GM13976 (cell line): ENCODE data around the gene LCK.
"Not testable (repeated sequence)": the region's sequence is repeated elsewhere in the genome, so short reads cannot be mapped to it uniquely, and the experiment has no call there.

Source experiments
- DNase-seq: peaks from one replicate; pipeline ENCODE4 v3.0.0; 2012; ENCODE audit warnings: low spot score
- CTCF ChIP-seq: IDR thresholded peaks from 2 replicates; pipeline ENCODE4 v1.5.1; 2012; ENCODE audit warnings: borderline replicate concordance, mild to moderate bottlenecking; ENCODE audit not compliant: insufficient read depth; ENCODE audit errors: extremely low read depth, missing control alignments, control extremely low read depth
- in situ Hi-C: fragments of 300-500 bp; cut with MboI; formaldehyde crosslinking; loops from one replicate; pipeline ENCODE4 v1.12.0; 2022; ENCODE audit warnings: low sequenced_read_pairs, mixed read lengths, inconsistent platforms; ENCODE audit not compliant: unreplicated experiment

The LCK gene

GRCh38 chr1:32273391-32274208, 22.5 kb downstream of the LCK start:
- no peak for TF ChIP-seq CTCF
- DNase-seq: no peak
- in situ Hi-C loops: no loop called here

GRCh38 chr1:32274646-32275340, 23.7 kb downstream of the LCK start:
- no peak for TF ChIP-seq CTCF
- in situ Hi-C loops: no loop called here
- no peak for DNase-seq

GRCh38 chr1:32275424-32275823, 24.4 kb downstream of the LCK start:
- DNase-seq: no peak
- in situ Hi-C loops: no loop called here

GRCh38 chr1:32276032-32276782, 25.1 kb downstream of the LCK start:
- TF ChIP-seq CTCF: no peak
- DNase-seq: no peak
- in situ Hi-C loops: no loop called here

More at GRCh38 chr1:32275424-32275823, 24.4 kb downstream of the LCK start:
- no peak for TF ChIP-seq CTCF

GRCh38 chr1:32284777-32285176, 33.7 kb downstream of the LCK start:
- in situ Hi-C loops, DNase-seq: not testable (repeated sequence)

- in situ Hi-C loops: no loop called here
- DNase-seq: no peak
- TF ChIP-seq CTCF: no peak
Observed at GRCh38 chr1:32285658-32286057, 34.6 kb downstream of the LCK start.
